ENCODE measurements around the gene BEGAIN. TPM values are rescaled to one million over a fixed set of nuclear protein-coding genes. Genes with fewer than 3 reads are reported as not detected.

Gene BEGAIN
- total and polyA plus RNA-seq, 12 donors: 0.20 to 4.3 (median 0.83) TPM

- WGBS, 2 donors: 54 to 58% methylated on average over 11 of the region's 11 CpGs
- H3K4me1 ChIP-seq: peaks cover 0 to 8% (median 0%) of the 10 kb centered on the region in 9 donors
- TF ChIP-seq CTCF (IDR thresholded peaks at IDR 0.05): no peak
- no peak for DNase-seq
- peaks cover 0 to 11% (median 8%) of the 10 kb centered on the region in 7 donors for H3K27me3 ChIP-seq
- no peaks in the 10 kb centered on the region for H3K9me3 ChIP-seq
- intact Hi-C loops (cut with DNase I): no loop called here
- ATAC-seq: peak in 3 of 8 donors; percentile 5 to 35 (median 14)
- H3K27ac ChIP-seq: no peak overlapping the region
- no peaks in the 10 kb centered on the region for H3K36me3 ChIP-seq
- H3K4me3 ChIP-seq: no peak overlapping the region
Measured at GRCh38 chr14:100557658-100558057, 29.6 kb downstream of the BEGAIN start.

DNA sequence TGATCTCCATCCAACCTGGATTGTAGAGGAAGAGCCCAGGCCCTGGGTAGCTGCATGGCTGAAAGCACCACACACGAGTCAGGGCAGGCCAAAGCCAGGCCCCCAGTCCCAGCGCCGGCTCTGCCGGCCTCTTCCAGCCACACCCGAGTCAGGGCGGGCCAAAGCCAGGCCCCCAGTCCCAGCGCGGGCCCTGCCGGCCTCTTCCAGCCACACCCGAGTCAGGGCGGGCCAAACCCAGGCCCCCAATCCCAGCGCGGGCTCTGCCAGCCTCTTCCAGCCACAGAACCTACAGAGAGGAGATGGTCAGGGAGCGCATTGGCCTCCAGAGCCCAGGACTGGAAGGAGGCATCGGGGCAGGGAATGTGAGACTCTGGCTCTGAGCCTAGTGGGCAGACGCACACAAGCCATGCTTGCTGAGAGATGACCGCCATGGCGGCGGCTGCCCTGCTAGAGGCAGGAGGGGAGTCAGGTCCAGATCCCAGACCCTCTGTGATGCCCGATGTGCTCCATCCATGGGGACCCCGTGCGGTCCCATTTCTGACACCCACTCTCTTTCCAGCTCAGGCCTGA is 30.2 kb downstream of the BEGAIN start:
- Histone ChIP-seq H3K4me1 (peaks cover 0 to 8% (median 0%) of the 10 kb centered on the region in 9 donors), H3K27me3 (peaks cover 0 to 11% (median 6%) of the 10 kb centered on the region in 7 donors), H3K9me3 (no peaks in the 10 kb centered on the region), H3K36me3 (no peaks in the 10 kb centered on the region), H3K4me3 (no peak overlapping the region), H3K27ac (no peak overlapping the region)
- WGBS, 2 donors: 68 to 74% methylated on average over 17 to 22 of the region's 22 CpGs
- TF ChIP-seq CTCF (IDR thresholded peaks at IDR 0.05): no peak
- ATAC-seq (no peak), DNase-seq (no peak)
- intact Hi-C loops (cut with DNase I): no loop called here

DNA sequence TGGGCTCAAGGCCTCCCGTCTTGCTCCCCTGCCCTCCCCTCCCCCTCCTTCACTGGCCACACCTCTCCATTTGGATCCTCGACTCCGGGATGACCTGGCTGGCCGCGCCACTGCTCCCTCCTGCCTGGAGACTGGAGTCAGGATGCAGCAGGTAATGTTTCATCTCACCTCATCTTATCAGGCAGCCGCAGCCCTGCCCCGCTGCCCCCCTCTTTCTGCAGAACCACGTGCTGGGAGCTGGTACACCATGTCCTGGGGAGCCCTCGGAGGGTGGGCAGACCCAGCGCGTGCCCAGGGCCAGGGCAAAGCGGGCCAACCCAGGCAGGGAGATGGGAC is 31.1 kb downstream of the BEGAIN start:
- Histone ChIP-seq H3K27ac (no peak overlapping the region), H3K4me1 (peaks cover 0 to 8% (median 0%) of the 10 kb centered on the region in 9 donors), H3K36me3 (no peaks in the 10 kb centered on the region), H3K9me3 (no peaks in the 10 kb centered on the region), H3K4me3 (no peak overlapping the region), H3K27me3 (peaks cover 0 to 11% (median 3%) of the 10 kb centered on the region in 7 donors)
- no peak for DNase-seq
- TF ChIP-seq CTCF (IDR thresholded peaks at IDR 0.05): no peak
- intact Hi-C loops (cut with DNase I): no loop called here
- WGBS, 2 donors: 70 to 76% methylated on average over 9 to 12 of the region's 12 CpGs
- no peak for ATAC-seq

DNA sequence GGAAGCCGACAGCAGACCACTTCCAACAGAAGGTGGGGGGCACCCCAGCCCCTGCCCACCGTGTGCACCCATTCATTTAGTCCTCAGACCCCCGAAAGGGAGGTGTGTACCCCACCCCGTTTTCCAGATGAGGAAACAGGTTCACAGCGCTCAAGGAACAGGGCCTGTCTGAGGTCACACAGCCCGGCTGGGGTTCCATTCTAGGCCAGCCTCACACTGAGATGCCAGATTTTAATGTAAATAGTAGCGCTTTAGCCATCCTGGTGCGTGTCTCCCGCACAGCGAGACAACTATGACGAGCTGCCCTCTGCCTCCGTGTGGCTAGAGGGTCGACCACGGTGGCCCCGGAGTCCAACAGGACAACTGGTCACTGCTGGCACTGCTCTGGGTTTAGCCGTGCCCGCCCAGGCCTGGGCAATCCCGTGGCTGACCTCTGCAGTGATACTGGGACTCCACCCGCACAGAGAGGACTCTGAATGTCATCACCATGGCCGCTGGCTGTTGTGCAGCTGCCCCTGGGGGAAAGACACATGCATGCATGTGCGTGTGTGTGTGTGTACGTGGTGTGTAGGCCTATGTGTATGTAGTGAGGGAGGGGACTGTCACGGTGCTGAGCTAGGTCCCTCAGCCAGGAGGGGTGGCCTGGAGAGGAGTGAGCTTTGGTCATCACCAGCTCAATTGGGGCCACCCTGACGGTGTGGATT is 31.6 kb downstream of the BEGAIN start:
- intact Hi-C loops (cut with DNase I): no loop called here
- no peak for DNase-seq
- Histone ChIP-seq H3K4me3 (no peak overlapping the region), H3K9me3 (no peaks in the 10 kb centered on the region), H3K27ac (no peak overlapping the region), H3K36me3 (no peaks in the 10 kb centered on the region), H3K27me3 (peaks cover 0 to 11% (median 0%) of the 10 kb centered on the region in 7 donors), H3K4me1 (peaks cover 0 to 8% (median 0%) of the 10 kb centered on the region in 9 donors)
- ATAC-seq: no peak
- WGBS, 2 donors: 76 to 77% methylated on average over 24 of the region's 24 CpGs
- TF ChIP-seq CTCF (IDR thresholded peaks at IDR 0.05): no peak
